HL-60 (cell line): ENCODE measurements around the gene AIRE.
"Not testable (repeated sequence)": the region's sequence is repeated elsewhere in the genome, so short reads cannot be mapped to it uniquely, and the experiment has no call there.

ENCODE experiments used
- CTCF ChIP-seq: IDR thresholded peaks from one replicate; pipeline ENCODE4 v1.5.1; 2011; ENCODE audit warnings: low read length, control low read depth, inconsistent platforms; ENCODE audit not compliant: insufficient read depth
- TF ChIP-seq, protein P1 (sequence below): IDR thresholded peaks from 2 replicates; pipeline ENCODE4 v1.6.1; 2012; ENCODE audit warnings: low read depth; ENCODE audit not compliant: insufficient replicate concordance

DNA sequence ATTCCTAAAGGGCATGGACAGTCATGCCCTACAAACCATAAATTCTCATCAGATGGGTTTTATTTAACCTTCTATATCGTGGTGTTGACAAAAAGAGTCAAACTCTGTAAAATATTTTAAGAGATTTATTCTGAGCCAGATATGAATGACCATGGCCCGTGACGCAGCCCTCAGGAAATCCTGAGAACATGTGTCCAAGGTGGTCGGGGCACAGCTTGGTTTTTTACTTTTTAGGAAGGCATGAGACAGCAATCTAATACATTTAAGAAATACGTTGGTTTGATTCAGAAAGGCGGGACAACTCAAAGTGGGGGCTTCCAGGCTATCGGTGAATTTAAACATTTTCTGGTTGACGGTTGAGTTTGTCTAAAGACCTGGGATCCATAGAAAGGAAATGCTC is 57.3 kb downstream of the AIRE start:
- not testable (repeated sequence) for TF ChIP-seq CTCF
- TF ChIP-seq, protein P1, sequence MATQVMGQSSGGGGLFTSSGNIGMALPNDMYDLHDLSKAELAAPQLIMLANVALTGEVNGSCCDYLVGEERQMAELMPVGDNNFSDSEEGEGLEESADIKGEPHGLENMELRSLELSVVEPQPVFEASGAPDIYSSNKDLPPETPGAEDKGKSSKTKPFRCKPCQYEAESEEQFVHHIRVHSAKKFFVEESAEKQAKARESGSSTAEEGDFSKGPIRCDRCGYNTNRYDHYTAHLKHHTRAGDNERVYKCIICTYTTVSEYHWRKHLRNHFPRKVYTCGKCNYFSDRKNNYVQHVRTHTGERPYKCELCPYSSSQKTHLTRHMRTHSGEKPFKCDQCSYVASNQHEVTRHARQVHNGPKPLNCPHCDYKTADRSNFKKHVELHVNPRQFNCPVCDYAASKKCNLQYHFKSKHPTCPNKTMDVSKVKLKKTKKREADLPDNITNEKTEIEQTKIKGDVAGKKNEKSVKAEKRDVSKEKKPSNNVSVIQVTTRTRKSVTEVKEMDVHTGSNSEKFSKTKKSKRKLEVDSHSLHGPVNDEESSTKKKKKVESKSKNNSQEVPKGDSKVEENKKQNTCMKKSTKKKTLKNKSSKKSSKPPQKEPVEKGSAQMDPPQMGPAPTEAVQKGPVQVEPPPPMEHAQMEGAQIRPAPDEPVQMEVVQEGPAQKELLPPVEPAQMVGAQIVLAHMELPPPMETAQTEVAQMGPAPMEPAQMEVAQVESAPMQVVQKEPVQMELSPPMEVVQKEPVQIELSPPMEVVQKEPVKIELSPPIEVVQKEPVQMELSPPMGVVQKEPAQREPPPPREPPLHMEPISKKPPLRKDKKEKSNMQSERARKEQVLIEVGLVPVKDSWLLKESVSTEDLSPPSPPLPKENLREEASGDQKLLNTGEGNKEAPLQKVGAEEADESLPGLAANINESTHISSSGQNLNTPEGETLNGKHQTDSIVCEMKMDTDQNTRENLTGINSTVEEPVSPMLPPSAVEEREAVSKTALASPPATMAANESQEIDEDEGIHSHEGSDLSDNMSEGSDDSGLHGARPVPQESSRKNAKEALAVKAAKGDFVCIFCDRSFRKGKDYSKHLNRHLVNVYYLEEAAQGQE, result not testable (repeated sequence)
